ENCODE measurements around the gene ZFAND4.

DNA sequence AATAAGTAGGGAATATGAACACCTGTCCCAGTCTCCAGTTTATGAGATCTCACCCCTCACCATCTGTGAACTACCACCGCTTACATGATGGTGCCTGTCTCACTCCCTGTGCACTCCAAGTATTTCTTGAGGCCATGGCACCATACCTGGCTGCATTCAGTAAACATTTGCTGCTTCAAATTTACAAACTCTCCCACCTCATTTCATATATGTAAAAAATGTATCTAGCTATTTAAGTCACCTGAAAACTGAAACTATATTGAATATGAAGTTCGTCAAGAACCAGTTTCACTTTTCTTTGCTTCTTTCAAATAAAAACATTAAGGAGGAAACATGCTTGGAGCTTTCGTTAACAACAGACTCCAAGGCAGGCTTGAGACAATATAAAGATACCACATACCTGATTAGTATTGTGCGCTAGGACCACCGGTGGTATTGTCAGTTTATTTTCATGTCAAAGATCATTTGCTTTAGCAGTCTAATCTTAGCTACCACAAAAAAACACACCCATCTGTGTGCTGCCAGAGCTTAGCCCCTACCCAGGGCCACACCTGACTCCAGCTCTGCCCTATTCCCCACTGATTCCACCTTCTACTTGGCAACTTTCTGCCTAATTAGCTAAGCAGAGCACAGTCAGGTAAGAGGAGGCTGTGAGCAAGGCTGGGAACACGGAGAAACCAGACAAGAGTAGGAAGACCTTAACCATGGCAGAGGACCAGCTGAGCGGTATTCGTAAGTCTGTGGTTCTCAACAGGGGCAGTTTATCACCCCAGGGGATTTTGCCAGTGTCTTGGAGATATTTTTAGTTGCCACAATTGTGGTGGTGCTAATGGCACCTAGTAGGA is 92.0 kb downstream of the ZFAND4 start:
- TF ChIP-seq EZH2 (IDR thresholded peaks at IDR 0.05; ENCODE audit: borderline replicate concordance, low read depth, low read length, severe bottlenecking) (no peak), CTCF (IDR thresholded peaks at IDR 0.05; ENCODE audit: extremely low read depth in 1 of 2, insufficient read depth in 1 of 2, low read depth in 1 of 2, low read length in 2 of 2) (no peak), POLR2A (IDR thresholded peaks at IDR 0.05; ENCODE audit: low read depth, low read length) (no peak), POLR2AphosphoS5 (IDR thresholded peaks at IDR 0.05; ENCODE audit: insufficient read depth, low read depth, low read length) (no peak)
- TF ChIP-seq, protein P1, sequence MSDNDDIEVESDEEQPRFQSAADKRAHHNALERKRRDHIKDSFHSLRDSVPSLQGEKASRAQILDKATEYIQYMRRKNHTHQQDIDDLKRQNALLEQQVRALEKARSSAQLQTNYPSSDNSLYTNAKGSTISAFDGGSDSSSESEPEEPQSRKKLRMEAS (IDR thresholded peaks at IDR 0.05; ENCODE audit: insufficient read depth, insufficient read length): no peak
